ENCODE results near the gene SYPL1.
A peak's percentile ranks its signal among the peaks of the same experiment; 100 is the strongest.

The SYPL1 gene

DNA sequence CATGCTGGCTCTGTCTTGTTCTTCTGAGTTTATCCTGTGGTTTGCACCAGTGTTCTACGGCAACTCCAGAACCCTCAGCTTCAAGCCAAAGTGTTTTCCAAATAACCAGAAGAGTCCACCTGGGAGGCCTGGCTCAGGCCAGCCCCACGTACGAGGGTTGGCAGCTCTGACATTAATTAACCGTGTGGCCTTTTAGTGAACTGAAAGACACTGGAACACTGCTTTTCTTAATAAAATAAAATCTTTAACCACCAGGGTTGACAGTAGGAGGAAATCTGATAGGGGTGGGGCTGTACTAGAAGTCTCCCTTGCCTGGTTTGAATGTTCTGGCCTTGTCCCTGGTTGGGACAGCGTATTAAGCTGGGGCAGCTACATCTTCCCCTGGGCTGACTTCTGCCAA lies 64.9 kb downstream of the SYPL1 start:
- no peak for ATAC-seq
- Mint-ChIP-seq H3K4me1 (peaks cover 46% of the 10 kb centered on the region), H3K27me3 (no peaks in the 10 kb centered on the region), H3K9me3 (no peaks in the 10 kb centered on the region), H3K27ac (no peak overlapping the region), H3K4me3 (no peak overlapping the region), H3K36me3 (no peaks in the 10 kb centered on the region)

DNA sequence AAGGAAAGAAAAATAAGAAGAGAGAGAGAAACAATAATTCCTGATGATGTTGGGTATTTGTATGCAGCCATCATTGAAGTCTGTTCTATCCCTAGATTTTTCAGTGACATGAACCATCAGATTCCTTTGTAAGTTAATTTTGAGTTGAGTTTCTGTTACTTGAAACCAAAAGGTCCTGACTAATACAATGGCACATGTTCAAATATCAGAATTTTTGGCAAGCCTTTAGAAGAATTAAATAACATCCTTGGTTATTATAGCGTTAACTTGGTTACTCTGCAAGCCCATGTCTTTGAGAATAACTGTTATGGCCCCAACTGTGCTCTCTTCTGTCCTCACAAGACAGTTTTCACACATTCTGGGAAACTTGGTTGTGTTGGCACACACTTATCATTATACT lies 66.5 kb downstream of the SYPL1 start:
- H3K4me1 Mint-ChIP-seq, result peaks cover 49% of the 10 kb centered on the region
- no peak overlapping the region for H3K4me3 Mint-ChIP-seq
- H3K27me3 Mint-ChIP-seq, result no peaks in the 10 kb centered on the region
- peak overlapping the region; percentile 64 for H3K27ac Mint-ChIP-seq
- ATAC-seq, result no peak
- H3K9me3 Mint-ChIP-seq, result no peaks in the 10 kb centered on the region
- H3K36me3 Mint-ChIP-seq, result no peaks in the 10 kb centered on the region

DNA sequence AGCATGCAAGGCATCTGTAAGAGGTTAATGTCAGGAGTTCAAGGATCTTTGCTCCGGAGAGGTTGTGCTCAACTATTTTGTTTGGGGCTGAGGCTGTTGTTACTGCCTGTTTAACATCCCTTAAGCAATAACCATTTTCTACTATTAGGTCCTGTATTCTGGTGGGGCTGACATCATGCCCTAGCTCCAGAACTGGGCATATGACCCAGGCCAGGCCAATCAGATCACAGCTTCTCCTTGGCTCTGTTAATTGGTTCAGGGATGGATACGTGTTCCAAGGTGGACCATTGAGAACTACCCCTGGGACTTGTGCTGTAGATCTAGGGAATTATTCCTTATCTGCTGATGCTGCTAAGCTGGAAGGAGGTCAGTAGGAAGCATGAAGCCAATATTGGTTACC lies 67.0 kb downstream of the SYPL1 start:
- no peaks in the 10 kb centered on the region for H3K27me3 Mint-ChIP-seq
- no peak overlapping the region for H3K27ac Mint-ChIP-seq
- ATAC-seq, result no peak
- H3K9me3 Mint-ChIP-seq, result no peaks in the 10 kb centered on the region
- H3K4me3 Mint-ChIP-seq, result no peak overlapping the region
- peaks cover 45% of the 10 kb centered on the region for H3K4me1 Mint-ChIP-seq
- no peaks in the 10 kb centered on the region for H3K36me3 Mint-ChIP-seq

DNA sequence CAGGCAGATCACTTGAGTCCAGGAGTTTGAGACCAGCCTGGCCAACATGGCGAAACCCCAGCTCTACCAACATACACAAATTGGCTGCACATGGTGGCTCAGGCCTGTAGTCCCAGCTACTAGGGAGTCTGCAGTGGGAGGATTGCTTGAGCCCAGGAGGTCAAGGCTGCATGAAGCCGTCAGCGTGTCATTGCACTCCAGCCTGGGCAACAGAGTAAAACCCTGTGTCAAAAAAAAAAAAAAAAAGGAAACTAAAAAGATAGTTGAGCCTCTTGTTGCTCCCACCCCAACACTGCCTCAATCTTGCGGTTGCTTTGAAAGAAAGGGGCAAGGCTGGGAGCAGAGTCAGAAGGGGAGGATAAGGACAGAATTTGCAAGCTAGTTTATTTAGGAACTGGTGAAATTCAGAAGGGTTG lies 69.9 kb downstream of the SYPL1 start:
- no peaks in the 10 kb centered on the region for H3K27me3 Mint-ChIP-seq

DNA sequence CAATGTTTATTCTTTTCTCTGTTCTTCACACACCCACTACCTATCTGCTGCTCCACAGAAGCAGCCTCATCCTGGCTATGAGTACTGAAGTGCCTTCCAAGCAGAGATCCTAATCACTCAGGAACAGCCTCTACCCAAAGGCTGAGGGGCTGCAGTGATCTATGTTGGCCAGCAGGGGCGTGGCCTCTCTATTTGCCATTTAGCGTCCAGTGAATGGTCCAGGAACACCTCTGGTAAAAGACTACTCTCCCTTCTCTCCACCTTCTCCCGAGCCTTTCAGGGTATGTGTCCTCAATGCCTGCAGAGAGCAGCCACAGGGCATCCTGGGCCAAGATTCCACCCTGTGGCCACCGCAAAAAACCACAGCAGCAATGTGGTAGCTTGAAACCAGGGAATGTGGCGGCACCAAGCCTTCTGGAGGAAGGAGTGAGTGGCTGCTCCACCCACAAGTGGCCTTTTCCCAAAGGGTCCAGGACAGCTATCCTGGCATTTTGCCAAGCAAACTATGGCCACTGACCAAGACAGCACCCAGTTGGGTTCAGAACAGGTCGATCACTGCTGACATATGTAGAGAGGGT lies 70.9 kb downstream of the SYPL1 start:
- Mint-ChIP-seq H3K36me3 (no peaks in the 10 kb centered on the region), H3K27ac (peak overlapping the region; percentile 25), H3K4me1 (peaks cover 21% of the 10 kb centered on the region), H3K4me3 (no peak overlapping the region), H3K27me3 (no peaks in the 10 kb centered on the region), H3K9me3 (no peaks in the 10 kb centered on the region)
- ATAC-seq, result no peak

More for the DNA sequence above, 69.9 kb downstream of the SYPL1 start:
- Mint-ChIP-seq H3K36me3 (no peaks in the 10 kb centered on the region), H3K9me3 (no peaks in the 10 kb centered on the region), H3K4me1 (peaks cover 21% of the 10 kb centered on the region), H3K4me3 (no peak overlapping the region), H3K27ac (peak overlapping the region; percentile 73)
- ATAC-seq, result no peak

All from stimulated activated memory B cell treated with anti-CD40 and anti-IgM and Interleukin-4, amounts not matched to agents 10 μg/mL and 1 μg/mL and 100 μg/mL, for 72 hours (primary cell).